ENCODE data around the gene TXNDC15. TPM values are rescaled to one million over a fixed set of nuclear protein-coding genes. Genes with fewer than 3 reads are reported as not detected.

Gene TXNDC15
- total RNA-seq, 3 donors from 2014 or later (not counting 1 experiment from before 2014, with no cell fraction given) = 36.6 to 48.3 (median 47.8) TPM

DNA sequence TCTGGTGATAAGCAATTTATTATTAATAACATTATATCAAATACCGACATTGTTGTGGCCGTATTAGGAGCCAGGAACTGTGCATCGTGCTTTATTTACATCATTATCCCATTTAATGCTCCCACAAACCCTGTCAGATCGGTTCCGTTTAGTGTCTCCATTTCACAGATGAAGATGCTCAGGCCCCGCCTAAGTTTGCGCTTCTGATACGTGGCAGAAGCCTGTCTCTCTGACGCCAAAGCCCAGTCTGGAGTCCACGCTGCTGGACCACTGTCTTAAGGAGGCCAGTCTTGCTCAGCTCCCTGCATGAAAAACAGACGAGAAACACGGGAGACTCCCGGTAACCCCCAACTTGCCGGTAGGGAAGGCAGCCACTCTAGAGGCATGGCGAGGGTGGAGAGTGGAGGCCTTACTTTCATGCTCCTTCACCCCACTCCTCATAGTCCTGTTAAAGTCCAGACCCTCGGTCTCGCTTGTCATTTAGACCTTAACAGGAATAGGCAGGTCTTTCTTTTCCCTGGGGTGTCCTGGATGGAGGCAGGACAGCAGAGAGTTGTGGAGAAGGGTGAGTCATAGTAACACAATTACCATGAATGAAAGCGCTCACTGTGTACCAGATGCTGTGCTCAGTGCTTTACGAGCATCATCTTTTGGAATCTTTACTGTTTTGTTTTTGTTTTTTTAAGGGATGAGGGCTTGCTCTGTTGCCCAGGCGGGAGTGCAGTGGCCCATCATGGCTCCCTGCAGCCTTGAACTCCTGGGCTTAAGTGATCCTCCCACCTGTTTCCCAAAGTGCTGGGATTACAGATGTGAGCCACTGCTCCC, 872 bp downstream of the TXNDC15 start:
- WGBS (ENCODE audit: insufficient coverage) = 19% methylated on average over 20 of the region's 20 CpGs
- Mint-ChIP-seq H3K4me3 (peak overlapping the region; percentile 93), H3K36me3 (no peaks in the 10 kb centered on the region), H3K9me3 (no peaks in the 10 kb centered on the region), H3K4me1 (peaks cover 23 to 46% of the 10 kb centered on the region in 2 donors), H3K27me3 (ENCODE audit: low read depth in 2 of 2) (no peaks in the 10 kb centered on the region), H3K27ac (peak overlapping the region; percentile 91 to 98)
- no peak for TF ChIP-seq CTCF (IDR thresholded peaks at IDR 0.05)
- H3K9me3 ChIP-seq (ENCODE audit: control insufficient read depth, insufficient read depth, low read length) = no peaks in the 10 kb centered on the region
- DNase-seq (peak; percentile 16 to 61), ATAC-seq (peak; percentile 6 to 30 (median 12))
- peaks cover under 1% of the 10 kb centered on the region for H3K36me3 ChIP-seq (ENCODE audit: control insufficient read depth, insufficient read depth, low read length)
- peaks cover 33% of the 10 kb centered on the region for H3K4me1 ChIP-seq (ENCODE audit: control insufficient read depth, insufficient read depth, low read length)
- peak overlapping the region; percentile 99 for H3K27ac ChIP-seq (ENCODE audit: low read length)
- H3K4me3 ChIP-seq (ENCODE audit: low read length) = peak overlapping the region; percentile 66
- intact Hi-C loops (cut with micrococcal nuclease) = loop anchor here (1.0 kb wide), 4 partner anchors 29 to 137 kb away; partner anchors contain the start of genes C5orf24, CAMLG and DDX46
- H3K27me3 ChIP-seq (ENCODE audit: control insufficient read depth, insufficient read depth, low read length) = no peaks in the 10 kb centered on the region

- ATAC-seq (no peak), DNase-seq (peak in 1 of 2 donors; percentile 19)
- Mint-ChIP-seq H3K36me3 (no peaks in the 10 kb centered on the region), H3K9me3 (no peaks in the 10 kb centered on the region), H3K27me3 (ENCODE audit: low read depth in 2 of 2) (no peaks in the 10 kb centered on the region), H3K27ac (peak overlapping the region; percentile 91 to 98), H3K4me1 (peaks cover 29 to 53% of the 10 kb centered on the region in 2 donors), H3K4me3 (no peak overlapping the region)
- H3K4me3 ChIP-seq (ENCODE audit: low read length) = no peak overlapping the region
- H3K27me3 ChIP-seq (ENCODE audit: control insufficient read depth, insufficient read depth, low read length) = no peaks in the 10 kb centered on the region
- no peak for TF ChIP-seq CTCF (IDR thresholded peaks at IDR 0.05)
- H3K27ac ChIP-seq (ENCODE audit: low read length) = peak overlapping the region; percentile 11
- H3K4me1 ChIP-seq (ENCODE audit: control insufficient read depth, insufficient read depth, low read length) = peaks cover 33% of the 10 kb centered on the region
- H3K9me3 ChIP-seq (ENCODE audit: control insufficient read depth, insufficient read depth, low read length) = no peaks in the 10 kb centered on the region
- peaks cover 2% of the 10 kb centered on the region for H3K36me3 ChIP-seq (ENCODE audit: control insufficient read depth, insufficient read depth, low read length)
- intact Hi-C loops (cut with micrococcal nuclease) = no loop called here
Observed at GRCh38 chr5:134877159-134877558, 3.0 kb downstream of the TXNDC15 start.

DNA sequence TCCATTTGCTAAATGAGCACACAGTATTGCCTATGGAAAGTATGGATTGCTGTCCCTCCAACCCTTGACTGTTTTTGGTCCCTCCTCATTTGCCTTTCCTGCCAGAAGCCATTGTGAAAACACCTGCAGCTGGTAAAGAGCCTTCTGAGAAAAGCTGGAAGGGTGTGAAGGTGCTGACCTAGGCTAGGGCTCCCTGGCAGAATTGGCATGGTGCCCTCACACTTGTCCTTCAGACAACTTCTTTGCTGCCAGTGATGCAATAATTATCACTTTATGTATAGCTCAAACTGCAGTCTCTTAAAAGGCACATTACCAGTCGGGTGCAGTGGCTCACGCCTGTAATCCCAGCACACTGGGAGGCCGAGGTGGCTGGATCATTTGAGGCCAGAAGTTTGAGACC, 4.2 kb downstream of the TXNDC15 start:
- Mint-ChIP-seq H3K4me3 (no peak overlapping the region), H3K9me3 (no peaks in the 10 kb centered on the region), H3K27ac (peak overlapping the region in 1 of 2 donors; percentile 10), H3K4me1 (peaks cover 29 to 51% of the 10 kb centered on the region in 2 donors), H3K36me3 (no peaks in the 10 kb centered on the region), H3K27me3 (ENCODE audit: low read depth in 2 of 2) (no peaks in the 10 kb centered on the region)
- Histone ChIP-seq H3K27me3 (ENCODE audit: control insufficient read depth, insufficient read depth, low read length) (no peaks in the 10 kb centered on the region), H3K36me3 (ENCODE audit: control insufficient read depth, insufficient read depth, low read length) (peaks cover 2% of the 10 kb centered on the region), H3K9me3 (ENCODE audit: control insufficient read depth, insufficient read depth, low read length) (no peaks in the 10 kb centered on the region), H3K4me1 (ENCODE audit: control insufficient read depth, insufficient read depth, low read length) (peaks cover 32% of the 10 kb centered on the region), H3K4me3 (ENCODE audit: low read length) (no peak overlapping the region), H3K27ac (ENCODE audit: low read length) (no peak overlapping the region)
- intact Hi-C loops (cut with micrococcal nuclease) = no loop called here
- DNase-seq (no peak), ATAC-seq (no peak)
- 94% methylated on average over 3 of the region's 3 CpGs for WGBS (ENCODE audit: insufficient coverage)
- TF ChIP-seq CTCF (IDR thresholded peaks at IDR 0.05) = no peak
